ENCODE data around the gene EEF1AKMT3. TPM values are rescaled to one million over a fixed set of nuclear protein-coding genes. Genes with fewer than 3 reads are reported as not detected.

The EEF1AKMT3 gene
- total RNA-seq, 1 experiment from 2014 or later, result 100 TPM

GRCh38 chr12:57740656-57741412, 31.6 kb upstream of the EEF1AKMT3 start:
- Histone ChIP-seq H3K36me3 (peaks cover 3% of the 10 kb centered on the region), H3K27me3 (peaks cover 61% of the 10 kb centered on the region), H3K4me3 (no peak overlapping the region), H3K27ac (no peak overlapping the region), H3K4me1 (peaks cover 32% of the 10 kb centered on the region), H3K9me3 (replicated peaks) (no peaks in the 10 kb centered on the region)
- DNase-seq, result peak; percentile 80 to 82

DNA sequence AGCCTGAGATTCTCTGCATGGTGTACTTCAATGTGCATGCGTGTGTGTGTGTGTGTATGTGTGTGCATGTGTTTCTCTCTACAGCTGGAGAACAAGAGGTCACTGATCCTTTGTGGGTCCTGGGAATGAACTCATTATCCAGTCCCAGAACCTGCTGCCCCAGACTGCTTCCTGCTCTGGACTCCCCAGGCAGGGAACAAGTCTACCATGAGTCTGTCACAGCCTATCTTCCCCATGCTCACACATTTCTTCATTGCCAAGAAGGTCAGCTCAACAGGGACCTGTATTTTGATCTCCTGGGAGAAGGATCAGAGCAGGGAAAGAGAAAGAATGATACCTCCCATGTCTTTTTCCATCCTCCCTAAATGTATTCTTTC, 31.0 kb upstream of the EEF1AKMT3 start:
- DNase-seq, result no peak
- Histone ChIP-seq H3K27me3 (peaks cover 61% of the 10 kb centered on the region), H3K27ac (no peak overlapping the region), H3K4me3 (no peak overlapping the region), H3K9me3 (replicated peaks) (no peaks in the 10 kb centered on the region), H3K36me3 (peaks cover 9% of the 10 kb centered on the region), H3K4me1 (peaks cover 34% of the 10 kb centered on the region)

DNA sequence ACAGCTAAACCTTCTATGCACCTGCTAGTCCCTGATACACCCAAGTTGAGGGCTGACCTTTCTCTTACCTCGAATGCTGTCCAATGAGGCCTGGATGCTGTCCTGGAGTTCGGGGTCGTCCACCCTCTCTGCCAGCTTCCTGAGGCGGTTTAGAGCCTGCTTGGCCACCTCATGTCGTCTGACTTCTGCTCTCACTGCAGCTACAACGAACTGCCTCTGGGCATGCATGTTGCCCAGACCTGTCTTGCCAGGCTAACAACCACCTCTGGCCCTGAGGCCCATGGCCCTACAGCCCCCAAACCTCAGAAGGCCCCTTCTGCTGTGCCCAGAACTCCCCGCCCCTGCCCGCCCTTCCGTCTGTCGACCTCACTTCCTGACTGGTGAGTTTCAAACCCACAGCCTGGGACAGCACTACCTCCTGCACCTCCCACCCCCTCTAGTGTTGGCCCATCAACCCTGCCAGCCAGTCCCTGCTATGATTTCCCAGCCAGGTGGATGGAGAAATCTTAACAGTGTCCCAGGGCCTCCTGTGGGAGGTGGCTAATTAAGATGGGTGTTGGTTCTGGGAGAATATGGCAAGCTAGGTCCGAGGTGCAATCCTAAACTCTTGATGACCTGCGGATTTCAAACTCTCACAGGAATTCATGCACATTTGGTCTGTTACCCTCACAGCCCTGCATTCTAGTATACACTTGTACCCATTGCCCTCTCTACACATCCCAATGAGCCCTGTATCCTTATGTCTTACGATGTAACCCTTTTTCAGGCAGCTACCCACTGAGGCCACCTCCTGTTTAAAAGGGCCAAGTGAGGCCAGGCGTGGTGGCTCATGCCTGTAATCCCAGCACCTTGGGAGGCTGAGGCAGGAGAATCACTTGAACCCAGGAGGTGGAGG, 30.3 kb upstream of the EEF1AKMT3 start:
- Histone ChIP-seq H3K9me3 (replicated peaks) (no peaks in the 10 kb centered on the region), H3K36me3 (peaks cover 16% of the 10 kb centered on the region), H3K4me1 (peaks cover 28% of the 10 kb centered on the region), H3K4me3 (no peak overlapping the region), H3K27ac (no peak overlapping the region), H3K27me3 (peaks cover 54% of the 10 kb centered on the region)
- DNase-seq, result peak; percentile 89

DNA sequence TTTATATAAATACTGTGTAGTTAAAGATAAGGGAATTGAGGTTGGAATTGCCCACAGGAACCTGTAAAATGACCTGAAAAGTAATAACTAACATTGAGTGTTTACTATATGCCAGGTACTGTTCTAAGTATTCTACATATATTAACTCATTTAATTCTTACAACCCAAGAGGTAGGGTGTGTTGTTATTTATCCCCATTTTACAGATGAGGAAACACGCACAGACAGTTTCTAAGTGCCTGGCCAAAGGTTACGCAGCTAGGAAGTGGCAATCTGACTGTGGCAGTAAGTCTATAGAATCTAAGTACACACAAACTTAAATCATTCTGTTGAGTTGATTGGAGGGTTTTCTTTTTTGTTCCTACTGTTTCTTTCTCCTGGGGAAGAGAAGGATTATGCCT, 28.6 kb upstream of the EEF1AKMT3 start:
- no peaks in the 10 kb centered on the region for H3K9me3 ChIP-seq (replicated peaks)
- peaks cover 32% of the 10 kb centered on the region for H3K36me3 ChIP-seq
- peak overlapping the region; percentile 64 for H3K4me3 ChIP-seq
- DNase-seq, result no peak
- H3K27me3 ChIP-seq, result peaks cover 45% of the 10 kb centered on the region
- no peak overlapping the region for H3K27ac ChIP-seq
- peaks cover 24% of the 10 kb centered on the region for H3K4me1 ChIP-seq

GRCh38 chr12:57744194-57744776, 28.1 kb upstream of the EEF1AKMT3 start:
- no peaks in the 10 kb centered on the region for H3K9me3 ChIP-seq (replicated peaks)
- no peak for DNase-seq
- H3K27me3 ChIP-seq, result peaks cover 41% of the 10 kb centered on the region
- H3K27ac ChIP-seq, result peak overlapping the region; percentile 89
- peak overlapping the region; percentile 64 for H3K4me3 ChIP-seq
- H3K36me3 ChIP-seq, result peaks cover 38% of the 10 kb centered on the region
- H3K4me1 ChIP-seq, result peaks cover 20% of the 10 kb centered on the region

- H3K27ac ChIP-seq, result peak within 1 kb of the TSS; percentile 89
- H3K4me1 ChIP-seq, result peaks cover 19% of the 10 kb centered on the region
- H3K9me3 ChIP-seq (replicated peaks), result no peaks in the 10 kb centered on the region
- H3K4me3 ChIP-seq, result peak within 1 kb of the TSS; percentile 64
- peak; percentile 100 for DNase-seq
- H3K36me3 ChIP-seq, result peaks cover 44% of the 10 kb centered on the region
- peaks cover 34% of the 10 kb centered on the region for H3K27me3 ChIP-seq
These were observed 27.5 kb upstream of the EEF1AKMT3 start, which contains the start of gene TSPAN31 for GRCh38 chr12:57744777-57745484. TSPAN31 (plus strand) TSS chr12:57745039; CDS start chr12:57745155, 116 bp downstream.

DNA sequence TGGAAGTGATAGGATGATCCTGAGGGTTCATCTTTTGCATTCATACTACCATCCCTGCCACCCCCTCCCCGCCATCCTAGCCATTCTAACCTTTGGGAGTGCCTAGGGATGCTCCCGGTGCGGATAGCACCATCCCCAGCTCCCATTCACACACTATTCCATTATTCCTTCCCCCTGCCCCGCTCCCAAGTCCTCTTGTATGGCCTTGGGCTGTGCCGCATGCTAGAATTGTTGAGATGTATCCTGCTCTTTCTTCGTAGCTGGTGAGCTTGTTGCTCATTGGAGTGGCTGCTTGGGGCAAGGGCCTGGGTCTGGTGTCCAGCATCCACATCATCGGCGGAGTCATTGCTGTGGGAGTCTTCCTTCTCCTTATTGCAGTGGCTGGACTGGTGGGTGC, 26.9 kb upstream of the EEF1AKMT3 start:
- H3K36me3 ChIP-seq, result peaks cover 50% of the 10 kb centered on the region
- no peak for DNase-seq

GRCh38 chr12:57746025-57746424, 26.4 kb upstream of the EEF1AKMT3 start:
- H3K27ac ChIP-seq, result no peak overlapping the region; the same call in 1 of the 2 replicates
- H3K4me1 ChIP-seq, result peaks cover 25% of the 10 kb centered on the region
- peaks cover 23% of the 10 kb centered on the region for H3K27me3 ChIP-seq
- no peaks in the 10 kb centered on the region for H3K9me3 ChIP-seq (replicated peaks)
- H3K36me3 ChIP-seq, result peaks cover 55% of the 10 kb centered on the region
- peak overlapping the region; percentile 64; the same call in 1 of the 2 replicates for H3K4me3 ChIP-seq
- peak in 1 of 2 experiments; percentile 80 for DNase-seq

More for the DNA sequence above, 26.9 kb upstream of the EEF1AKMT3 start:
- peaks cover 29% of the 10 kb centered on the region for H3K27me3 ChIP-seq
- peak overlapping the region; percentile 64 for H3K4me3 ChIP-seq
- H3K9me3 ChIP-seq (replicated peaks), result no peaks in the 10 kb centered on the region
- H3K27ac ChIP-seq, result peak overlapping the region; percentile 89
- H3K4me1 ChIP-seq, result peaks cover 20% of the 10 kb centered on the region

- Histone ChIP-seq H3K36me3 (peaks cover 62% of the 10 kb centered on the region), H3K4me3 (no peak overlapping the region), H3K27ac (no peak overlapping the region), H3K9me3 (replicated peaks) (no peaks in the 10 kb centered on the region), H3K27me3 (peaks cover 1% of the 10 kb centered on the region), H3K4me1 (peaks cover 30% of the 10 kb centered on the region)
- peak in 1 of 2 experiments; percentile 79 for DNase-seq
These were observed 23.4 kb upstream of the EEF1AKMT3 start for GRCh38 chr12:57749061-57749460.

- peaks cover 59% of the 10 kb centered on the region for H3K36me3 ChIP-seq
- no peaks in the 10 kb centered on the region for H3K9me3 ChIP-seq (replicated peaks)
- peak overlapping the region; percentile 89 for H3K4me3 ChIP-seq
- H3K27me3 ChIP-seq, result peaks cover 7% of the 10 kb centered on the region
- peaks cover 27% of the 10 kb centered on the region for H3K4me1 ChIP-seq
- peak in 1 of 2 experiments; percentile 68 for DNase-seq
- H3K27ac ChIP-seq, result peak overlapping the region; percentile 95
These were observed 21.6 kb upstream of the EEF1AKMT3 start for GRCh38 chr12:57750561-57751431.

DNA sequence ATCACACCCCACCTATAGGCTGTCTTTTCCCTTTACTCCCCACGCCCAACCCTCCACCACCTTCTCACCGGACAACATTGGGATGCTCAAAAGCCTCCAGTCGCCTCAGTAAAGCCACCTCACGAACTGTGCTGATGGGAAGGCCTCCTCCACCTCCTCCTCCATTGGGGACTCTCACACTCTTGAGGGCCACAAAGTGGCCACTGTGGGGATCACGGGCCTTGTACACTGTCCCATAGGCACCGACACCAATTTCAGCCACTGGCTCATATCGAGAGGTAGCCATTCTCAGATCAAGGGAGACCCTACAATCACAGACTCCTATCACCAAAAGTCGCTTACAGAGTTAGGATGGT, 21.0 kb upstream of the EEF1AKMT3 start:
- peaks cover 7% of the 10 kb centered on the region for H3K27me3 ChIP-seq
- DNase-seq, result peak in 1 of 2 experiments; percentile 87
- H3K9me3 ChIP-seq (replicated peaks), result no peaks in the 10 kb centered on the region
- peak overlapping the region; percentile 89 for H3K4me3 ChIP-seq
- peak overlapping the region; percentile 95 for H3K27ac ChIP-seq
- H3K36me3 ChIP-seq, result peaks cover 53% of the 10 kb centered on the region
- H3K4me1 ChIP-seq, result peaks cover 26% of the 10 kb centered on the region

DNA sequence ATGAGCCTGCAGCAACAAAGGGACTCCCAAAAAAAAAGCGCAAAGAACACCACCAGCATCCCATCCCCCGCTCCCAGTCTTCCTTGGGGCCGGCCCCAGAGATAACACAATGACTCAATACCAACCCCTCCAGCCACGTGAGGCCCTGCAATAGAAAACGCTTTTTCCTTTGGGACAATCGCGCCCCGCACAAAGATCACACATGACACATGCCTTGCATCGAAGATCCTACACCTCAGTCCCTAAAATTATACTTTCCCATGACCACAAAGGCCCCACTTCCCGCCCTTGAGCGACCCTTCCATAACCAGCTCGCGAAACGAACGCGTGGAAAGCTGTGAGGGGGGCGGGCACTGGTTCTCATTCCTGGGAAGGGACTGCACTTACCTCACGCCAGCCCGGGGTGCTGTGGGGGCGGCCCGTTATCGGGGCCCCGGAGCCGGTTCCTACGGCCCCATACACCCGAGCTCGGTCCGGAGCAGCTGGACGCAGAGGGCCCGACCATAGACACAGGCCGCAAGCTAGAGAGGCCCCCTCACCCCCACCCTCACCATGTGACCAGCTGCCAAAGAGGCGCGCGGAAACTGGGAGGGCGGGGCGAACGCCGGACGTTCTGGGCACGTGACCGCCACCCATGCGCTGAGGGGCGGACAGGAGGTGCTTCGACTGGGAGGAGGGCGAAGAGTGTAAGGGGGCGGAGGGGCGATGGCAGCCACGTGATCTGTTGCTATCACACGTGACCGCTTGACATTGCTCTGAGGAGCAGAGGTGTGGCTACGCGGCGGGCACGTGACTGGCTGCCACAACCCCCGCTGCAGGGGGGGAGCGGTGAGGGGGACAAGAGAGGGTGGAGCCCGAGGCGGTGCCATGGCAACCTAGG, 20.4 kb upstream of the EEF1AKMT3 start, which contains the start of gene CDK4:
Gene CDK4 (minus strand): TSS at position 523 of the 880 bp plus-strand sequence. CDS start 593 bp downstream, outside the sequence.
- H3K36me3 ChIP-seq, result peaks cover 47% of the 10 kb centered on the region
- H3K9me3 ChIP-seq (replicated peaks), result no peaks in the 10 kb centered on the region
- H3K4me3 ChIP-seq, result peak within 1 kb of the TSS; percentile 89
- H3K27me3 ChIP-seq, result peaks cover 7% of the 10 kb centered on the region
- H3K27ac ChIP-seq, result peak within 1 kb of the TSS; percentile 95
- DNase-seq, result peak; percentile 100
- peaks cover 27% of the 10 kb centered on the region for H3K4me1 ChIP-seq

DNA sequence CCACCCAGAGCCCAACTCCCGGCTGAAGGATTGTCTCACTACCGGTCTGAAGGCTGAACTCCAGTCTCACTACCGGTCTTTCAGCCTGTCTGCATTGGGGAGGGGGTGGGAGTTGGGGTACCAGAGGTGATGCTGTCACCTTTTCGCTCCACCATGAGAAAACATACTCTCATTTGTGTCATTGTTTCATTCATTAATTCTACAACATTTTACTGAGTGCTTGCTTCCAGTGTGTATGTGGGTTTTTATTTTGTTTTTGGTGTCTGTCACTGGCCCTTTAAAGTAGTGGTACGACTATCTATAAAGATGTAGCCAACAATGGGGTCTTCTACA, 19.8 kb upstream of the EEF1AKMT3 start:
- H3K4me1 ChIP-seq, result peaks cover 27% of the 10 kb centered on the region
- peaks cover 7% of the 10 kb centered on the region for H3K27me3 ChIP-seq
- H3K9me3 ChIP-seq (replicated peaks), result no peaks in the 10 kb centered on the region
- peaks cover 41% of the 10 kb centered on the region for H3K36me3 ChIP-seq
- DNase-seq, result no peak
- peak overlapping the region; percentile 30 for H3K4me3 ChIP-seq
- H3K27ac ChIP-seq, result no peak overlapping the region

Measured in SJCRH30 (cell line).